ENCODE measurements around the gene NR2F1-AS1. TPM values are rescaled to one million over a fixed set of nuclear protein-coding genes. Genes with fewer than 3 reads are reported as not detected.

The NR2F1-AS1 gene
- total and polyA plus RNA-seq, 9 of the 15 experiments (the other 6 are each of a cell fraction or from before 2014, with no cell fraction given): not detected

- no peak overlapping the region for H3K9ac ChIP-seq (ENCODE audit: insufficient read depth in 1 of 2, low read depth in 2 of 2, low read length in 2 of 2)
- no peak for FAIRE-seq
These were observed 159.6 kb downstream of the NR2F1-AS1 start for GRCh38 chr5:93421468-93421867.

GRCh38 chr5:93417490-93417889, 163.5 kb downstream of the NR2F1-AS1 start:
- in situ Hi-C loops (cut with MboI): no loop called here
- POLR2A ChIA-PET: no interaction called here
- Histone ChIP-seq H3K9ac (ENCODE audit: insufficient read depth in 1 of 2, low read depth in 2 of 2, low read length in 2 of 2) (no peak overlapping the region), H3K27ac (ENCODE audit: extremely low read depth, low read depth, low read length) (no peak overlapping the region), H3K36me3 (ENCODE audit: control insufficient read depth, insufficient read depth, low read length) (no peaks in the 10 kb centered on the region), H3K9me1 (ENCODE audit: control insufficient read depth, insufficient read depth, low read length) (no peaks in the 10 kb centered on the region), H3K79me2 (ENCODE audit: control insufficient read depth, insufficient read depth, low read length) (no peaks in the 10 kb centered on the region), H3K9me3 (replicated peaks; ENCODE audit: control insufficient read depth, insufficient read depth, low read depth, low read length) (no peaks in the 10 kb centered on the region), H2AFZ (ENCODE audit: low read depth, low read length) (no peak overlapping the region), H3K4me1 (replicated peaks in 1 of 2; ENCODE audit: control insufficient read depth in 2 of 2, insufficient read depth in 2 of 2, low read length in 2 of 2) (no peaks in the 10 kb centered on the region), H3K4me2 (ENCODE audit: insufficient read depth, low read length) (no peak overlapping the region), H3K4me3 (no peak overlapping the region), H3K27me3 (ENCODE audit: control insufficient read depth in 2 of 2, insufficient read depth in 2 of 2, low read length in 2 of 2) (no peaks in the 10 kb centered on the region), H4K20me1 (replicated peaks; ENCODE audit: control insufficient read depth, insufficient read depth, low read length) (no peaks in the 10 kb centered on the region)
- ATAC-seq: no peak
- intact Hi-C loops (cut with micrococcal nuclease): no loop called here
- CTCF ChIA-PET (ENCODE audit: low intra/inter-chr PET ratio): no interaction called here
- no peak for DNase-seq (ENCODE audit: extremely low read depth in 1 of 4, low spot score in 3 of 4)
- BruUV-seq (replicated peaks): no TSS peak
- no peak for FAIRE-seq
- WGBS (ENCODE audit: insufficient coverage, low coverage, missing lambda C conversion rate): 0% methylated on average over 3 of the region's 3 CpGs
- TF ChIP-seq ARHGAP35 (IDR thresholded peaks at IDR 0.05; ENCODE audit: partially characterized antibody) (no peak), RBM34 (IDR thresholded peaks at IDR 0.05; ENCODE audit: borderline replicate concordance, insufficient read depth, low read length) (no peak)
- TF ChIP-seq, protein P1, sequence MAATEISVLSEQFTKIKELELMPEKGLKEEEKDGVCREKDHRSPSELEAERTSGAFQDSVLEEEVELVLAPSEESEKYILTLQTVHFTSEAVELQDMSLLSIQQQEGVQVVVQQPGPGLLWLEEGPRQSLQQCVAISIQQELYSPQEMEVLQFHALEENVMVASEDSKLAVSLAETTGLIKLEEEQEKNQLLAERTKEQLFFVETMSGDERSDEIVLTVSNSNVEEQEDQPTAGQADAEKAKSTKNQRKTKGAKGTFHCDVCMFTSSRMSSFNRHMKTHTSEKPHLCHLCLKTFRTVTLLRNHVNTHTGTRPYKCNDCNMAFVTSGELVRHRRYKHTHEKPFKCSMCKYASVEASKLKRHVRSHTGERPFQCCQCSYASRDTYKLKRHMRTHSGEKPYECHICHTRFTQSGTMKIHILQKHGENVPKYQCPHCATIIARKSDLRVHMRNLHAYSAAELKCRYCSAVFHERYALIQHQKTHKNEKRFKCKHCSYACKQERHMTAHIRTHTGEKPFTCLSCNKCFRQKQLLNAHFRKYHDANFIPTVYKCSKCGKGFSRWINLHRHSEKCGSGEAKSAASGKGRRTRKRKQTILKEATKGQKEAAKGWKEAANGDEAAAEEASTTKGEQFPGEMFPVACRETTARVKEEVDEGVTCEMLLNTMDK (IDR thresholded peaks at IDR 0.05; ENCODE audit: borderline replicate concordance, insufficient read depth, low read depth, low read length, poor library complexity, severe bottlenecking): no peak

More at GRCh38 chr5:93421468-93421867, 159.6 kb downstream of the NR2F1-AS1 start:
- Histone ChIP-seq H3K4me1 (replicated peaks in 1 of 2; ENCODE audit: control insufficient read depth in 2 of 2, insufficient read depth in 2 of 2, low read length in 2 of 2) (no peaks in the 10 kb centered on the region), H4K20me1 (replicated peaks; ENCODE audit: control insufficient read depth, insufficient read depth, low read length) (no peaks in the 10 kb centered on the region), H3K4me3 (no peak overlapping the region), H3K79me2 (ENCODE audit: control insufficient read depth, insufficient read depth, low read length) (no peaks in the 10 kb centered on the region), H3K9me1 (ENCODE audit: control insufficient read depth, insufficient read depth, low read length) (no peaks in the 10 kb centered on the region), H3K27me3 (ENCODE audit: control insufficient read depth in 2 of 2, insufficient read depth in 2 of 2, low read length in 2 of 2) (no peaks in the 10 kb centered on the region), H3K4me2 (ENCODE audit: insufficient read depth, low read length) (no peak overlapping the region), H3K36me3 (ENCODE audit: control insufficient read depth, insufficient read depth, low read length) (no peaks in the 10 kb centered on the region), H3K9me3 (replicated peaks; ENCODE audit: control insufficient read depth, insufficient read depth, low read depth, low read length) (no peaks in the 10 kb centered on the region), H3K27ac (ENCODE audit: extremely low read depth, low read depth, low read length) (no peak overlapping the region), H2AFZ (ENCODE audit: low read depth, low read length) (no peak overlapping the region)
- intact Hi-C loops (cut with micrococcal nuclease): no loop called here
- CTCF ChIA-PET (ENCODE audit: low intra/inter-chr PET ratio): no interaction called here
- in situ Hi-C loops (cut with MboI): no loop called here
- ATAC-seq (no peak), DNase-seq (ENCODE audit: extremely low read depth in 1 of 4, low spot score in 3 of 4) (no peak)
- WGBS (ENCODE audit: insufficient coverage, low coverage, missing lambda C conversion rate): 0% methylated on average over 6 of the region's 6 CpGs
- no TSS peak for BruUV-seq (replicated peaks)
- TF ChIP-seq HNRNPH1 (optimal IDR thresholded peaks at IDR 0.05; ENCODE audit: low read depth, low read length) (no peak), MIER1 (IDR thresholded peaks at IDR 0.05; ENCODE audit: low read depth) (no peak), SUPT5H (IDR thresholded peaks at IDR 0.05) (no peak), HMG20A (CRISPR knock-in tag; conservative IDR thresholded peaks at IDR 0.05) (no peak), CGGBP1 (CRISPR knock-in tag; IDR thresholded peaks at IDR 0.05) (no peak), ZNF124 (CRISPR knock-in tag; IDR thresholded peaks at IDR 0.05) (no peak), SMARCB1 (IDR thresholded peaks at IDR 0.05; ENCODE audit: insufficient read length, low read depth) (no peak), ESRRA (IDR thresholded peaks at IDR 0.05; ENCODE audit: borderline replicate concordance, low read depth) (no peak)
- POLR2A ChIA-PET: no interaction called here

All from K562 (cell line).